Measurements from ENCODE around the gene RHBDL3.
A peak's percentile ranks its signal among the peaks of the same experiment; 100 is the strongest.
"Not testable (repeated sequence)": the region's sequence is repeated elsewhere in the genome, so short reads cannot be mapped to it uniquely, and the experiment has no call there.

Gene RHBDL3

DNA sequence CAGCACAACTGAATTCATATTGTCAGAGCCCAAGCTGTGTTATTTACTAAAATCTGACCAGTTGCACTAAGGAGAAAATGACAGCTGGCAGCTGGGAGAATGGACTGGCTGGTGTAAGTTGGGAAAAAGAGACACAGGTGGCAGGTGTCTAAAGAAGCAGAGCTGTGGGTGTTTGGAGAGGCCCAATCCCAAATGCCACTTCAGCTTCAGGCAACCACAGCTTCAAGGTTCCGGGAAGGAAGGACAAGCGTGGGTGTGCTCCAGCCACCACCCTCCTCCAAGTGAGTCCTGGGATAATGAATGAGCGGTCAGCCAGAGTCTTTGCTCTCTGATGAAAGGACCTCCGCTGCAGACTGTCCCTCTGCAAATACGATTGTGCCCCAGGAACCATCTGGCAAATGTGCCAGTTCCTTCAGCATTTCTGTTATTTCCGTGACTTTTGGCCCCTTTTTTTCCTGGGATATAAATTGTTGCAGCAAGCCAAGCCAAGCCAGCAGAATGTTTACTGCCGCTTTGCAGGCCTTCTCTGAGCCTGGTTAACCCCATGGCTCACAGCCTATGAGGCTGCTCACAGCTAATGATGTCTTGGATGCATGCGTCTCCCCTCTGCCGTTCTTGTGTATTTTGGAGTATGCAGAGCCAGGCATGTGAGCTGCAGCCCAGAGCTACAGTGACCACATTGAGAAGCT lies 9.5 kb upstream of the RHBDL3 start:
- Histone ChIP-seq H3K27ac (ENCODE audit: low read length) (no peak overlapping the region), H3K4me1 (ENCODE audit: control insufficient read depth, low read depth, low read length) (peaks cover 13% of the 10 kb centered on the region), H3K9ac (ENCODE audit: low read length) (no peak overlapping the region), H3K27me3 (ENCODE audit: control insufficient read depth, insufficient read depth, low read length) (no peaks in the 10 kb centered on the region), H3K4me3 (ENCODE audit: low read length) (no peak overlapping the region), H3K36me3 (ENCODE audit: control insufficient read depth, low read depth, low read length) (no peaks in the 10 kb centered on the region), H3K9me3 (ENCODE audit: control insufficient read depth, low read depth, low read length) (no peaks in the 10 kb centered on the region)

DNA sequence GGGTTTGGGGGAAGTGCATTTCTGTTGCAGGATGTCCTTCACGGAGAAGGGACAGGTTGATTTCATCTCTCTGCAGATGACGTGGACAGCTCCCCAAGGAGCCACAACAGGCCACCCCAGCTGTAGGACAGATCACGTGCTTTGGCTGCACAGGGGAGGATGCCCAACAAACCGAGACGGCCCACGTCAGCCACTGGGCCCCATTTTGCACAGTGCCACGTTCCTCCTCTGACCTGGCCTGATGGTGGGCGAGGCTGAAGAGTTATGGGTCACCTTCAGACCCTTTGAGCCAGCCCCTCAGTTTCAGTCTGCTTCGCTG lies 9.0 kb upstream of the RHBDL3 start:
- no peaks in the 10 kb centered on the region for H3K27me3 ChIP-seq (ENCODE audit: control insufficient read depth, insufficient read depth, low read length)
- no peak overlapping the region for H3K4me3 ChIP-seq (ENCODE audit: low read length)
- no peaks in the 10 kb centered on the region for H3K9me3 ChIP-seq (ENCODE audit: control insufficient read depth, low read depth, low read length)
- H3K36me3 ChIP-seq (ENCODE audit: control insufficient read depth, low read depth, low read length): no peaks in the 10 kb centered on the region
- no peak overlapping the region for H3K27ac ChIP-seq (ENCODE audit: low read length)
- H3K4me1 ChIP-seq (ENCODE audit: control insufficient read depth, low read depth, low read length): peaks cover 13% of the 10 kb centered on the region
- no peak overlapping the region for H3K9ac ChIP-seq (ENCODE audit: low read length)

DNA sequence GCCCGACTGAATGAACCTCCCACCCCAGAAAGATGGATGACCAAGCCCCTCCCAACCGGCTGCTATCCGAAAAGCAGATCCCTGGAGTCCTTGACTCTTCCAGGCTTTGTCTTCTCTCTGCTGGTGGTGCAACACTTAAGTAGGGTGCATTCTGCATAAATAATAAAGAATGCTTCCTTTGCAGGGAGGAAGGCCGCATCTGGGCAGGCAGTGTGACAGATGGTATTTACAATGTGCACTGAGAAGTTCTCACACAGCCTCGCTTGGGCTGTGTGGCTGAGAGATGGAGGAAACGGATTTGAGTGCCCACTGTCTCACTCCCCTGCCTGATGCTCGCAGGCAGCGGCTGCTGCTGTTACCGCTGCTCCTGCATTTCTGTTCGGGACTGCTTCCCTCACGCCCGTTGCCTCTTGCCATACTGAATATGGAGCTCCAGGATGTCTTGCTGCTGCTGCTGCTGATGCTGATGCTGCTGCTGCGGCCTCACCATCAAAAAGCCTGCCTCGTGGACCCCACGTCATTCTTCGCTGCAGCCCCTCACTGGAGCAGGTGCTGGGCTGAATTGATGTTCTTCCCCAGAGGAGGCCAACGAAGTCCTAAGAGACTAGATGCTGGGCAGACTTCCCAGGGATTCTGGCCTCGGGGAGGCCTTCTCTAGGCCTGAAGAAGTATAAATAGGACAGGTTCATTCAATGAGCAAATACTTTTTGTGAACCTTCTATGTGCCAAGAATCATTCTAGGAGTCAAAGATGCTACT lies 7.1 kb upstream of the RHBDL3 start:
- Histone ChIP-seq H3K36me3 (ENCODE audit: control insufficient read depth, low read depth, low read length) (no peaks in the 10 kb centered on the region), H3K27me3 (ENCODE audit: control insufficient read depth, insufficient read depth, low read length) (peaks cover under 1% of the 10 kb centered on the region), H3K4me1 (ENCODE audit: control insufficient read depth, low read depth, low read length) (peaks cover 13% of the 10 kb centered on the region), H3K9me3 (ENCODE audit: control insufficient read depth, low read depth, low read length) (no peaks in the 10 kb centered on the region), H3K9ac (ENCODE audit: low read length) (no peak overlapping the region), H3K27ac (ENCODE audit: low read length) (no peak overlapping the region), H3K4me3 (ENCODE audit: low read length) (no peak overlapping the region)

DNA sequence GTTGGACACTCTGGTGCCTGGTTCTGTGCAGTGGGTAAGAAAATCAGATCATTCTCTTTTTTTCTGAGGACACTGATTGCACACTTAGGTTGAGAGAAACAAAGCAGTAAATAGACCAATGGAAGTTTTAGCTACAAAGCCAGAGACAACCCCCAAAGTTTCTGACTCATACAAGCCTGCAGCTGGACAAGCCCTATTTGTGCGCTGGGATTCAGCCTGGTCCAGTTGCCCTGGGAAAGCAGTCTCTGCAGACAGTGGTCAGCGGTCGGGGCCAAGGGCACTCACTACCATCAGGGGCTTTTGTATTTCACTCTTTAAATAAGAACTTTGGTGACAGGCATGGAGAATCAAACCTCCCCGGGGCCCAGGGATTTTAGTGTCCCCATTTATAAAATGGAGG lies 6.0 kb upstream of the RHBDL3 start:
- no peak overlapping the region for H3K4me3 ChIP-seq (ENCODE audit: low read length)
- H3K27ac ChIP-seq (ENCODE audit: low read length): no peak overlapping the region
- no peaks in the 10 kb centered on the region for H3K36me3 ChIP-seq (ENCODE audit: control insufficient read depth, low read depth, low read length)
- H3K9ac ChIP-seq (ENCODE audit: low read length): no peak overlapping the region
- H3K9me3 ChIP-seq (ENCODE audit: control insufficient read depth, low read depth, low read length): no peaks in the 10 kb centered on the region
- H3K4me1 ChIP-seq (ENCODE audit: control insufficient read depth, low read depth, low read length): peaks cover 22% of the 10 kb centered on the region
- H3K27me3 ChIP-seq (ENCODE audit: control insufficient read depth, insufficient read depth, low read length): peaks cover 11% of the 10 kb centered on the region

DNA sequence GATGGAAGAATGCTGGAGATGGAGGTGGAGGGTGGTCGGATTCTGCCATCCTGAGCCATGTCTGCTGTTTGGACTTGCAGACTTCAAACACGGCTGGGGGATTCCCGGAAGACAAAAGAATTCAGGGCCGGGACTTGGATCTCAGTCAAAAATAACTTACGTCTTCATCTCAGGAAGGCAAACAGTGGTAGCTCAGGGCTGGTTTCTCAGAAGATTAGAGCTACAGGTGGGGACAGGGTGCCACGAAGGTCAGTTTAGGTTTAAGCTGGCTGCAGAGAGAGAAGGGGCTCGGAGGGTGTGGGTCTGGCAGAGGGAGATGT lies 4.3 kb upstream of the RHBDL3 start:
- Histone ChIP-seq H3K36me3 (ENCODE audit: control insufficient read depth, low read depth, low read length) (no peaks in the 10 kb centered on the region), H3K27ac (ENCODE audit: low read length) (no peak overlapping the region), H3K4me1 (ENCODE audit: control insufficient read depth, low read depth, low read length) (peaks cover 29% of the 10 kb centered on the region), H3K4me3 (ENCODE audit: low read length) (no peak overlapping the region), H3K27me3 (ENCODE audit: control insufficient read depth, insufficient read depth, low read length) (peaks cover 19% of the 10 kb centered on the region), H3K9ac (ENCODE audit: low read length) (no peak overlapping the region), H3K9me3 (ENCODE audit: control insufficient read depth, low read depth, low read length) (no peaks in the 10 kb centered on the region)

DNA sequence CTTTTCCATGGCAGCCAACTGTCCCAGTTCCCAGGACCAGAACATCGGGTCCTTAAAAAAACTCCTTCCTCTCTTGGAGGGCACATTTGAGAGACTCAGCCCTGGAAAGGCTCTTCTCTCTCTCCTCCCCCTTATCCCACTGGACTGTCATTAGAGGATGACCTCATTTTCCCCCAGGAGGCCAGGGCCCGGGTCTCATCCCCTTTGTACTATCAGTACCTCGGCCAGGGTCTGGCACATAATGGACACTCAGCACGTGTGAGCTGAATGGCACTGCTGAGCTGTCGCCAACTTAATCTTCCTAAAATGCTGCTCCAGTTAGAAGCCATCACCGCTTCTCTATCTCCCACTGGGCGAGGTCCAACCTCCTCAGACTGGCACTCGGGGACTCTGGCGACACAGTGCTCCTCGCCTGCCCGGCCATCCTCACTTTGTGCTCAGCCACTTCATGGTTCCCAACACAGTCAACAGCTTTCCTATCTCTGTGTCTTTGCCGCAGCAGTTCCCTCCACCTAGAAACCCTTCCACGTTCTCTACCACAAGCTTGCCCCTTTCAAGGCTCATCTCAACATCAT lies 3.6 kb upstream of the RHBDL3 start:
- Histone ChIP-seq H3K4me1 (ENCODE audit: control insufficient read depth, low read depth, low read length) (peaks cover 29% of the 10 kb centered on the region), H3K9me3 (ENCODE audit: control insufficient read depth, low read depth, low read length) (no peaks in the 10 kb centered on the region), H3K9ac (ENCODE audit: low read length) (no peak overlapping the region), H3K4me3 (ENCODE audit: low read length) (no peak overlapping the region), H3K36me3 (ENCODE audit: control insufficient read depth, low read depth, low read length) (no peaks in the 10 kb centered on the region), H3K27me3 (ENCODE audit: control insufficient read depth, insufficient read depth, low read length) (peaks cover 22% of the 10 kb centered on the region), H3K27ac (ENCODE audit: low read length) (no peak overlapping the region)

DNA sequence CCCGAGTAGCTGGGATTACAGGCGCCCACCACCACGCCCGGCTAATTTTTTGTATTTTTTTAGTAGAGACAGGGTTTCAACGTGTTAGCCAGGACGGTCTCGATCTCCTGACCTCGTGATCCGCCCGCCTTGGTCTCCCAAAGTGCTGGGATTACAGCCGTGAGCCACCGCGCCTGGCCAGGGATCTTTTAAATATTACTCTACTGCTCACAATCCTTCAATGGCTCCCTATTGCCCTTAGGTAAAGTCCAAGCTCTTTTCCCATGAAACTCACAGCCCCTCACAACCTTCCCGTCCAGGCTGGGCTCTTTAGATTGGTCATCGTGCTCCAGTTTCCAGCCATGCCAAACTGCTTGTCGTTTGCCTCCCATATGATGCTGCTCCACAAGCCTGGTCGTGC lies 2.1 kb upstream of the RHBDL3 start:
- not testable (repeated sequence) for H3K9ac ChIP-seq (ENCODE audit: low read length); H3K9me3 ChIP-seq (ENCODE audit: control insufficient read depth, low read depth, low read length); H3K36me3 ChIP-seq (ENCODE audit: control insufficient read depth, low read depth, low read length); H3K27ac ChIP-seq (ENCODE audit: low read length); H3K4me3 ChIP-seq (ENCODE audit: low read length)
- peaks cover 31% of the 10 kb centered on the region for H3K4me1 ChIP-seq (ENCODE audit: control insufficient read depth, low read depth, low read length)
- H3K27me3 ChIP-seq (ENCODE audit: control insufficient read depth, insufficient read depth, low read length): peaks cover 37% of the 10 kb centered on the region

DNA sequence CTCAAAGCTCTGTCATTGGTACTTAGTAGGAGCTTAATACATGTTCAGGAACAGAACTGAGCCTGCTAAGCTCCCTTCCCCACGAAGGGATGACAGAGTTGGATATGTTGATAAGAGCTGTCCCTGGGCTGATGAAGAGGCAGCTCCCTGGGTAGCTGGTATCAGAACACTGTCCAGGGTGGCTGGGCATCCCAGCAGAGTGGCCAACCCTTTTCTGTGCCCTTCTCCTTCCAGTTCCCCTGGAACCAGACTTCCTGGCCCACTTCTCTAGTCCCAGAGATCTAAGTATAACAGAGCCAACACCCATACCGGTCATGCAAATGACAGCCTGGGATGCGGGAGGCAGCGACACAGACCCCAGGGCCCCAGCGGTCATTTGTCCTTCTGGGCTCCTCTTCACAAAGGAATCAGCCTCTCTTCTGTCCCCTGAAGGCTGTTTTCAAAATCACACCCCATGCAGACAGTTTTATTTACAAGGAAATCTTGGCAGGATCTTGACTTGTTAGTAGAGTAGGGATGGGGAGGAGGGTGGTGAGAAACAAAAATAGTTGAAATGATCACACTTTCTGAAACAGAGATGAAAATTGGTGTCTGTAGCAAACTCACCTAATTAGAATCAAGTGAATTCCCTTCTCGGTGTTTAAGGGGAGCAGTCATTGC lies 1.4 kb upstream of the RHBDL3 start:
- Histone ChIP-seq H3K4me3 (ENCODE audit: low read length) (peak overlapping the region; percentile 52), H3K9me3 (ENCODE audit: control insufficient read depth, low read depth, low read length) (no peaks in the 10 kb centered on the region), H3K4me1 (ENCODE audit: control insufficient read depth, low read depth, low read length) (peaks cover 26% of the 10 kb centered on the region), H3K27ac (ENCODE audit: low read length) (no peak overlapping the region), H3K9ac (ENCODE audit: low read length) (no peak overlapping the region), H3K27me3 (ENCODE audit: control insufficient read depth, insufficient read depth, low read length) (peaks cover 39% of the 10 kb centered on the region), H3K36me3 (ENCODE audit: control insufficient read depth, low read depth, low read length) (no peaks in the 10 kb centered on the region)

DNA sequence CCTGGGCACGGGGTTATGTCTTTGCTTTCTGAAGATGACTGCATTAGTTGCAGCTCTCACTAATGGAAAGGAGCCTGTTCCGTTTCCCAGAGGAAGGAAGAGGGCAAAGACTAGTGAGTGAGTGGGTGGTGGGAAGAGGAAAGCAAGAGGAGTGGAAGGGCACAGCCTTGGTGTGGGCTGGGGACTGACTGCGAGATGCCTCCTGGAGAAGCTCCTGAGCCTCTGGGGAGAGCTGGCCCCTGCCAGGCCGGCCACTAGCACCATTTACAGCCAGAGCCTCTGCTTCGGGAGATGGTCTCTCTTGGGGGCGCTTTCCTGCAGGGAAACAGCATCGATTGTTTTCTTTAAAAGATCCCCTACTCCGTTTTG lies 825 bp upstream of the RHBDL3 start:
- no peaks in the 10 kb centered on the region for H3K36me3 ChIP-seq (ENCODE audit: control insufficient read depth, low read depth, low read length)
- H3K9me3 ChIP-seq (ENCODE audit: control insufficient read depth, low read depth, low read length): no peaks in the 10 kb centered on the region
- peaks cover 39% of the 10 kb centered on the region for H3K27me3 ChIP-seq (ENCODE audit: control insufficient read depth, insufficient read depth, low read length)
- peak overlapping the region; percentile 52 for H3K4me3 ChIP-seq (ENCODE audit: low read length)
- H3K9ac ChIP-seq (ENCODE audit: low read length): no peak overlapping the region
- H3K4me1 ChIP-seq (ENCODE audit: control insufficient read depth, low read depth, low read length): peaks cover 26% of the 10 kb centered on the region
- no peak overlapping the region for H3K27ac ChIP-seq (ENCODE audit: low read length)

DNA sequence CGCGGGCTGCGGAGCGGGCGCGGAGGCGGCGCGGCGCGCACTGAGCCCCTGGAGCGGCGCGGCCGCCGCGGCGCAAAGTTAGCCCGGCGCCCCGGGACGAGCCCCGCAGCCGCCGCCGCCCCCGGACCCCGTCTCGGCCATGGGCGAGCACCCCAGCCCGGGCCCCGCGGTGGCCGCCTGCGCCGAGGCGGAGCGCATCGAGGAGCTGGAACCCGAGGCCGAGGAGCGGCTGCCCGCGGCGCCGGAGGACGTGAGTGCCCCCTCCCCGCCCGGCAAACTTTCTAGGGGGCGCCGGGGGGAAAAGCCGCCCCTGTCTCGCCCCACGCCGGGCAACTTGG lies 388 bp downstream of the RHBDL3 start:
- H3K9me3 ChIP-seq (ENCODE audit: control insufficient read depth, low read depth, low read length): no peaks in the 10 kb centered on the region
- H3K27me3 ChIP-seq (ENCODE audit: control insufficient read depth, insufficient read depth, low read length): peaks cover 39% of the 10 kb centered on the region
- peaks cover 26% of the 10 kb centered on the region for H3K4me1 ChIP-seq (ENCODE audit: control insufficient read depth, low read depth, low read length)
- no peak overlapping the region for H3K9ac ChIP-seq (ENCODE audit: low read length)
- H3K4me3 ChIP-seq (ENCODE audit: low read length): peak overlapping the region; percentile 77
- no peak overlapping the region for H3K27ac ChIP-seq (ENCODE audit: low read length)
- no peaks in the 10 kb centered on the region for H3K36me3 ChIP-seq (ENCODE audit: control insufficient read depth, low read depth, low read length)

DNA sequence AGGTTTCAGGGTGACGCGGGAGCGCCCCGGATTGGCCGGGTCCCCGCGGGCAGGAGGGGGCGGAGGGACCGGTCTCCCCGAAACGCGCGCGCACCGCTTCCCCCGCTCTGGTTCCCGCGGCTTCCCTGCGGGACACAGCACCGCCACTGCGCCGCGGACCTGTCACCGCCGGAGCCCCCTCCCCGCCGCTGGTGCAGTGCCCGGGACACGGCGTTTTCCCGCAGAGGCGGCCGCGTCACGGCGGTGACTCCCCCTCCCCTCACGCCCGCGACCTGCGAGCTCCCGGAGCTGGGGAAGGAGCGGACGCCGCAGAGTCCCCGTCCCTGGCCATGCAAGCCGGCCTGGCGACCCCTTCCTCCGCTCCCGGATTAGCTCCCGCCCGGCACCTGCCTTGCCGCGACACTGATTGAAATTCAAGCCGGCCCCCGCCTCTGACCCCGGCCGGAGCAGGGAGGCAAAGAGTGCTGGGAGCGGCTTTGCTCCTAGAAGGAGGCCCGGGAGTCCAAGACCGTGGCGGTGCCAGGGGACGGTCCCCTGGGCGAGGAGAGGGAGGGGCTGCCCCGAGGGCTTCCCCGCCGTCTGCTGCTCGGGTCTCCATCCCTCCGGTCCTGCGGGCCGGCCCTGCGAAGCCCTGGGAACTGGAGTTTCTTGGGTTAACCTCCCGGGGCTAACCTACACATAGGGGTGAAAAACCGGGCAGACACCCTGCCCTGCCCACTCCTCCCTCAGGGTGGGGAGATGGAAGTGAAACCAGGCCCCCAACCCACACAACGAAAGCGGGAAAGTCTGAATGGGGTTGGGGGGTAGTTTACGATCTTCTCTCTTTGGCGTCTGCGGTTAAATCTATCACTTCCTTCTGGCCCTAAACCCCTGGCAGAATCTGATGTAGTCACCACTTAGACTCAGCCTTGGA lies 1.0 kb downstream of the RHBDL3 start:
- peaks cover 31% of the 10 kb centered on the region for H3K4me1 ChIP-seq (ENCODE audit: control insufficient read depth, low read depth, low read length)
- H3K36me3 ChIP-seq (ENCODE audit: control insufficient read depth, low read depth, low read length): no peaks in the 10 kb centered on the region
- no peaks in the 10 kb centered on the region for H3K9me3 ChIP-seq (ENCODE audit: control insufficient read depth, low read depth, low read length)
- H3K27me3 ChIP-seq (ENCODE audit: control insufficient read depth, insufficient read depth, low read length): peaks cover 39% of the 10 kb centered on the region
- peak overlapping the region; percentile 37 for H3K9ac ChIP-seq (ENCODE audit: low read length)
- peak overlapping the region; percentile 77 for H3K4me3 ChIP-seq (ENCODE audit: low read length)
- H3K27ac ChIP-seq (ENCODE audit: low read length): no peak overlapping the region
